Coronary artery (tissue), 2 donors: ENCODE measurements around the gene ZNF536.
"Not testable (repeated sequence)": the region's sequence is repeated elsewhere in the genome, so short reads cannot be mapped to it uniquely, and the experiment has no call there.

Experiments
- DNase-seq: peaks from one replicate; pipeline ENCODE4 v3.0.0-alpha.2; 2017; ENCODE audit warnings: low spot score
- H3K27ac ChIP-seq, 2 donors: fragments of 200-600 bp; sonication (generic); one replicate each; pipeline ENCODE4 v1.5.1; 2016 to 2019
- H3K4me3 ChIP-seq: fragments of 200-600 bp; sonication (generic); 2 replicates; pipeline ENCODE4 v1.5.1; 2016; ENCODE audit warnings: mild to moderate bottlenecking, moderate library complexity
- TF ChIP-seq, protein P1 (sequence below): fragments of 200-600 bp; sonication (generic); IDR thresholded peaks from one replicate; pipeline ENCODE4 v1.5.1; 2019; ENCODE audit warnings: antibody characterized with exemption

ZNF536 gene

GRCh38 chr19:30457484-30457883, 85.3 kb downstream of the ZNF536 start:
- TF ChIP-seq, protein P1, sequence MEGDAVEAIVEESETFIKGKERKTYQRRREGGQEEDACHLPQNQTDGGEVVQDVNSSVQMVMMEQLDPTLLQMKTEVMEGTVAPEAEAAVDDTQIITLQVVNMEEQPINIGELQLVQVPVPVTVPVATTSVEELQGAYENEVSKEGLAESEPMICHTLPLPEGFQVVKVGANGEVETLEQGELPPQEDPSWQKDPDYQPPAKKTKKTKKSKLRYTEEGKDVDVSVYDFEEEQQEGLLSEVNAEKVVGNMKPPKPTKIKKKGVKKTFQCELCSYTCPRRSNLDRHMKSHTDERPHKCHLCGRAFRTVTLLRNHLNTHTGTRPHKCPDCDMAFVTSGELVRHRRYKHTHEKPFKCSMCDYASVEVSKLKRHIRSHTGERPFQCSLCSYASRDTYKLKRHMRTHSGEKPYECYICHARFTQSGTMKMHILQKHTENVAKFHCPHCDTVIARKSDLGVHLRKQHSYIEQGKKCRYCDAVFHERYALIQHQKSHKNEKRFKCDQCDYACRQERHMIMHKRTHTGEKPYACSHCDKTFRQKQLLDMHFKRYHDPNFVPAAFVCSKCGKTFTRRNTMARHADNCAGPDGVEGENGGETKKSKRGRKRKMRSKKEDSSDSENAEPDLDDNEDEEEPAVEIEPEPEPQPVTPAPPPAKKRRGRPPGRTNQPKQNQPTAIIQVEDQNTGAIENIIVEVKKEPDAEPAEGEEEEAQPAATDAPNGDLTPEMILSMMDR = no peak
- no peak for DNase-seq

DNA sequence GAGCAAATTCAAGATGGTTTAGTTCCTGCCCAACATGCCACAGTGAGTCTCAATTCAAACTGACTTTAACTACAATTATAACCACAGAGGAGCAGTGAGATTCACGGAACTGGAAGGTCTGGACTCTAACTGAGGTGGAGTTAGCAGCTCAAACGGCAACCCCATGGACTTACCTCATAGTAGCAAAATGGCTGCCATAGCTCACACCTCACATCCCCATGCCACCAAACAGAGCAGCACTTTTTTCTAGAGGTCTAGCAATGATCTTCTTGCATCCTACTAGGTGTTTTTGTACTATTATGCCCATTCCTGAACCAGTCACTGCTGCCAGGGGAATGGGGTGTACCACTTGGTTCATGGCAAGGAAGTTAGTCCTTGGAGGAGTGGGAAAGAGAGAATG, 87.7 kb downstream of the ZNF536 start:
- Histone ChIP-seq H3K27ac (no peak overlapping the region), H3K4me3 (no peak overlapping the region)
- no peak for DNase-seq
- TF ChIP-seq, protein P1 = no peak

More at GRCh38 chr19:30457484-30457883, 85.3 kb downstream of the ZNF536 start:
- Histone ChIP-seq H3K27ac (no peak overlapping the region), H3K4me3 (no peak overlapping the region)

DNA sequence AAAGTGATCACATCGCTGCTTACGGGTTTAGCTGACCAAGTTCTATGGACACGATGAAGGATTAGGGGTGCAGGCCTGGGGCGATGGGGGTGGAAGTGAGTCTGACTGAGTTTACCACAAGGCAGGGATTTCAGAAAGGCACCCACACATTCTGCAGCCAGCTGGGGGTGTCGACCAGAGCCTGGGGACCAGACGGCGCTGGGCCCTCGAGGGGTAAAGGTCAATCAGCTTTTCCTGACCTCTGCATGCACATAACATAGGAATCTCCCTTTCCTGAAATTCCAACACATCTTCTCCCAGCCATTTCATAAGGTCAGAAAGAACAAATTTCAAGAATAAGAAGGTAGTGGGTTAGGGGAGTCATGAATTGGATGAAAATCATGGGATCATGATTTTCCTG, 92.0 kb downstream of the ZNF536 start:
- no peak for DNase-seq
- Histone ChIP-seq H3K4me3 (no peak overlapping the region), H3K27ac (no peak overlapping the region)
- TF ChIP-seq, protein P1 = no peak

DNA sequence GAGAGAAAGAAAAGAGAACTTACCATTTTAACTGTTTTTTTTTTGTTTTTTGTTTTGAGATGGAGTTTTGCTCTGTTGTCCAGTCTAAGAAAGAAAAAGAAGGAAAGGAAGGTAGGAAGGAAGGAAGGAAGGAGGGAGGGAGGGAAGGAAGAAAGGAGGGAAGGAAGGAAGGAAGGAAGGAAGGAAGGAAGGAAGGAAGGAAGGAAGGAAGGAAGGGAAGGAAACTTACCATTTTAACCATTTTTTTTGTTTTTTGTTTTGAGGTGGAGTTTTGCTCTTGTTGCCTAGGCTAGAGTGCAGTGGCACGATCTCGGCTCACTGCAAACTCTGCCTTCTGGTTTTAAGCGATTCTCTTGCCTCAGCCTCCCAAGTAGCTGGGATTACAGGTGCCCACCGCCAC, 94.4 kb downstream of the ZNF536 start:
- not testable (repeated sequence) for DNase-seq, H3K27ac ChIP-seq, H3K4me3 ChIP-seq

GRCh38 chr19:30467239-30467638, 95.1 kb downstream of the ZNF536 start:
- TF ChIP-seq, protein P1 = no peak
- Histone ChIP-seq H3K4me3 (no peak overlapping the region), H3K27ac (no peak overlapping the region)
- DNase-seq = no peak

GRCh38 chr19:30469774-30470173, 97.6 kb downstream of the ZNF536 start:
- TF ChIP-seq, protein P1 = no peak
- no peak overlapping the region for H3K27ac ChIP-seq
- no peak for DNase-seq

GRCh38 chr19:30471441-30471840, 99.3 kb downstream of the ZNF536 start:
- no peak overlapping the region for H3K4me3 ChIP-seq
- H3K27ac ChIP-seq = no peak overlapping the region
- no peak for DNase-seq
- TF ChIP-seq, protein P1 = no peak

More at GRCh38 chr19:30469774-30470173, 97.6 kb downstream of the ZNF536 start:
- H3K4me3 ChIP-seq = no peak overlapping the region

DNA sequence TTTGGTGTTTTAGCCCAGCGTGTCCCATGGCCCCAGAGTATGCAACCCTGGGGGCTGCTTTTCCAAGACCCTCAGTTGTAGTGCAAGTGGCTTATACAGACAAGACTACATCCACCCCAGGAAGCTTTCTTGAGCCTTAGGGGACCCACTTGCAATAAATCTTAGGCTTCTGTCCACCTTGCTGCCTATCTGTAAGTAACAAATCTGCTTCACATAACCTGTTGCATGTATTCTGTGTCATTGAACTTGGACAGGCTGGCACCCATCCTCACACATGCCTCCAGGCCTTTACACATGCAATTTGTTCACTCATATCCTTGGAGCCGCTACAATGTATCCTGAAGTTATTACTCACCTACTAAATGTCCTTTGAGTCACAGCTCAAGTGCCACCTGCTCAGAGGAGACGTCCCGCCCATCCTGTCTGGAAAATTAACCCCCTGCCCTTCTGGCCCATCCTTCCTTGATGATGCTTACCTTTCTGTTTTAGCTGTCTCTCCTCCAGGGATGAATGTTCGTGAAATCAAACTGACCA, 101.2 kb downstream of the ZNF536 start:
- Histone ChIP-seq H3K27ac (no peak overlapping the region), H3K4me3 (no peak overlapping the region)
- DNase-seq = no peak
- TF ChIP-seq, protein P1 = no peak
